HCT116 (cell line): ENCODE data around the gene ST7. TPM values are rescaled to one million over a fixed set of nuclear protein-coding genes. Genes with fewer than 3 reads are reported as not detected.
"Not testable (repeated sequence)": the region's sequence is repeated elsewhere in the genome, so short reads cannot be mapped to it uniquely, and the experiment has no call there.

Experiments used
- ATAC-seq: fragments of 200-7000 bp; cut with Tn5 transposase; 2 replicates; pipeline ENCODE4 v1.9.1; 2020; ENCODE audit warnings: mild to moderate bottlenecking, moderate library complexity
- BruUV-seq: library from RNA; stranded (reverse); fragments of 400-500 nt; replicated peaks from 2 replicates; lab custom pipeline; 2021; lab: Mats Ljungman, UMichigan
- CTCF ChIA-PET: fragments of 300-600 bp; sonication (Branson Sonifier 250); formaldehyde crosslinking; loops from one replicate; lab custom pipeline; 2021; ENCODE audit warnings: antibody characterized with exemption; lab: Charles Lee
- POLR2A ChIA-PET: fragments of 300-600, 350-600 bp; sonication (Branson Sonifier 250); formaldehyde crosslinking; loops from one replicate; lab custom pipeline; 2021; ENCODE audit warnings: antibody characterized with exemption; lab: Charles Lee
- RAD21 ChIA-PET, 2 experiments: fragments of 300-600 bp; sonication (Branson Sonifier 250); formaldehyde crosslinking; loops; one replicate each; lab custom pipeline; 2023; ENCODE audit warnings: low total read pairs in 2 of 2; ENCODE audit not compliant: uncharacterized antibody in 2 of 2, unreplicated experiment in 2 of 2, low non-redundant PET in 1 of 2; lab: Charles Lee
- DNase-seq: peaks from one replicate; pipeline ENCODE4 v3.0.0-alpha.2; 2010; ENCODE audit warnings: low read depth, low spot score
- H2AFZ ChIP-seq: fragments of 200-600 bp; shearing (Covaris generic), sonication (generic); 2 replicates; pipeline ENCODE4 v1.6.1; 2017; ENCODE audit warnings: low read depth, mixed run types, mixed read lengths, antibody characterized with exemption, low read length; ENCODE audit not compliant: poor library complexity, severe bottlenecking
- H3K27ac ChIP-seq: 2 replicates; pipeline ENCODE4 v1.5.1; 2012; ENCODE audit warnings: low read depth, low read length
- H3K27me3 ChIP-seq: fragments of 200-600 bp; sonication (generic); 2 replicates; pipeline ENCODE4 v1.6.1; 2016; ENCODE audit warnings: mixed run types, low read length, mixed read lengths; ENCODE audit not compliant: insufficient read depth
- H3K36me3 ChIP-seq, 2 experiments: fragments of 200-500 bp in 1 of 2; fragments of 200-600 bp in 1 of 2; sonication (Bioruptor generic) in 1 of 2; sonication (generic) in 1 of 2; 2 replicates each; pipeline versions ENCODE4 v1.5.1 to v1.6.1; 2014 to 2016; ENCODE audit warnings: low read length in 2 of 2, inconsistent platforms in 1 of 2, mixed read lengths in 1 of 2, mixed run types in 1 of 2; ENCODE audit not compliant: insufficient read depth in 2 of 2, control insufficient read depth in 1 of 2
- H3K4me1 ChIP-seq, 2 experiments: fragments of 200-600 bp in 1 of 2; sonication (generic) in 1 of 2; 2 replicates each; pipeline versions ENCODE4 v1.5.1 to v1.6.1; 2012 to 2017; ENCODE audit warnings: low read length in 2 of 2, inconsistent platforms in 1 of 2, mild to moderate bottlenecking in 1 of 2, mixed read lengths in 1 of 2, mixed run types in 1 of 2, moderate library complexity in 1 of 2; ENCODE audit not compliant: insufficient read depth in 2 of 2, control insufficient read depth in 1 of 2
- H3K4me2 ChIP-seq: fragments of 200-600 bp; sonication (generic); 2 replicates; pipeline ENCODE4 v1.6.1; 2017; ENCODE audit warnings: mixed run types, low read length, mixed read lengths
- H3K4me3 ChIP-seq, 2 experiments: fragments of 200-600 bp in 1 of 2; sonication (generic) in 1 of 2; replicated peaks in 1 of 2; 2 replicates each; pipeline ENCODE4 v1.5.1; 2011 to 2016; ENCODE audit warnings: low read length in 2 of 2, control low read depth in 1 of 2, low read depth in 1 of 2, mild to moderate bottlenecking in 1 of 2, mixed read lengths in 1 of 2, mixed run types in 1 of 2
- H3K79me2 ChIP-seq: fragments of 200-600 bp; sonication (generic); 2 replicates; pipeline ENCODE4 v1.6.1; 2017; ENCODE audit warnings: mild to moderate bottlenecking, mixed run types, low read length, moderate library complexity, mixed read lengths; ENCODE audit not compliant: insufficient read depth
- H3K9ac ChIP-seq: fragments of 200-600 bp; sonication (generic); 2 replicates; pipeline ENCODE4 v1.6.1; 2016; ENCODE audit warnings: low read length, mixed read lengths
- H3K9me2 ChIP-seq: fragments of 200-600 bp; sonication (generic), shearing (Covaris generic); 2 replicates; pipeline ENCODE4 v1.6.1; 2017; ENCODE audit warnings: mixed run types, mild to moderate bottlenecking, moderate library complexity; ENCODE audit not compliant: insufficient read depth
- H3K9me3 ChIP-seq, 2 experiments: fragments of 200-500 bp in 1 of 2; fragments of 200-600 bp in 1 of 2; sonication (Bioruptor generic) in 1 of 2; sonication (generic) in 1 of 2; 2 replicates each; pipeline ENCODE4 v1.6.1; 2014 to 2017; ENCODE audit warnings: low read length in 2 of 2, mixed read lengths in 2 of 2, inconsistent platforms in 1 of 2, low read depth in 1 of 2, mild to moderate bottlenecking in 1 of 2, mixed run types in 1 of 2, moderate library complexity in 1 of 2; ENCODE audit not compliant: control insufficient read depth in 1 of 2, insufficient read depth in 1 of 2
- H4K20me1 ChIP-seq: fragments of 200-600 bp; sonication (generic), shearing (Covaris generic); 2 replicates; pipeline ENCODE4 v1.6.1; 2017; ENCODE audit warnings: mixed run types, mild to moderate bottlenecking, moderate library complexity; ENCODE audit not compliant: insufficient read depth
- EZH2 ChIP-seq: fragments of 200-600 bp; sonication (generic); IDR thresholded peaks from 2 replicates; pipeline ENCODE4 v1.6.1; 2017; ENCODE audit warnings: antibody characterized with exemption, mixed run types
- intact Hi-C: fragments of 100-400 bp; cut with micrococcal nuclease; formaldehyde crosslinking; loops from 2 replicates; pipeline ENCODE4 v1.10.0; 2022
- total RNA-seq: library from RNA; stranded (reverse); gene quantifications from one replicate; pipeline ENCODE4 v1.2.1, GENCODE V29; 2021; ENCODE audit not compliant: unreplicated experiment
- TF ChIP-seq, protein P1 (sequence below), 3 experiments: fragments of 200-600 bp in 1 of 3; sonication (generic) in 1 of 3; IDR thresholded peaks in 2 of 3; conservative IDR thresholded peaks in 1 of 3; 2 replicates each; pipeline ENCODE4 v1.5.1; 2012 to 2017; ENCODE audit warnings: low read depth in 2 of 3, low read length in 2 of 3, antibody characterized with exemption in 1 of 3, borderline replicate concordance in 1 of 3, control low read depth in 1 of 3, mild to moderate bottlenecking in 1 of 3, mixed read lengths in 1 of 3, mixed run types in 1 of 3, moderate library complexity in 1 of 3; ENCODE audit not compliant: insufficient read depth in 1 of 3

The ST7 gene
- total RNA-seq, 1 experiment from 2014 or later: 12.6 TPM

DNA sequence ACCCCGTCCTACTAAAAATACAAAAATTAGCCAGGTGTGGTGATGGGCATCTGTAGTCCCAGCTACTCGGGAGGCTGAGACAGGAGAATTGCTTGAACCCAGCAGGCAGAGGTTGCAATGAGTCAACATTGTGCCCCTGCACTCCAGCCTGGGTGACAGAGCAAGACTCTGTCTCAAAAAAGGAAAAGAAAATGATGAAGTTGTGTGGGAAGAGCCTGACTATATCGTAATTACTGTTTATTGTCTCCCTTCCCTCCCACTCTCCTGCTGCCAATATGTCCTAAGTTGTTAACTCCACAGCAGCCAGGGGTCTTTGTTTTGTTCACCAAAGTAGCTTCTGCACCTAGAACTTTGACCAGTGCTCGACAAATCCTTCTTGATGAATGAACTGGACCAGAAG is 16.5 kb upstream of the ST7 start:
- H3K27ac ChIP-seq, ATAC-seq, POLR2A ChIA-PET, H3K9ac ChIP-seq, H2AFZ ChIP-seq, BruUV-seq, H3K9me3 ChIP-seq, DNase-seq, H3K36me3 ChIP-seq, H4K20me1 ChIP-seq, H3K4me2 ChIP-seq, H3K4me3 ChIP-seq, H3K27me3 ChIP-seq, H3K4me1 ChIP-seq, intact Hi-C loops, H3K9me2 ChIP-seq, RAD21 ChIA-PET, CTCF ChIA-PET, H3K79me2 ChIP-seq: not testable (repeated sequence)

DNA sequence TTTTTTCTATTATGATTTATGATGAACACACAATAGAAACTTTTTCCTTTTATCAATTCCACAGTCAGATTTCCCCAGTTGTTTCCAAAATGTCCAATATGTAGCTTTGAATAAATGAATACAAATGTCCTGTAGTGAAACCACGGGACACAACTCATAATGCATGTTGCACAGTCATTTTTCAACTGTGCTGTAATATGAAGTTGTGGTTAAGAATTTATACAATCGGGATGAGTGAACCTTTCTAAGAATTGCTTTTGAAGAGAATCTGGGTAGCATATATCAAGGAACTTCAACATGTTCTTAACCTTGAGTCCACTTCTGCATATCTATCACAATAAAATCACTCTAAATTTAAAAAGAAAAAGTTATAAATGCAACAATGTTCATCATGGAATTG is 14.6 kb upstream of the ST7 start:
- Histone ChIP-seq H3K27ac (no peak overlapping the region), H3K4me1 (no peaks in the 10 kb centered on the region), H3K9me2 (no peaks in the 10 kb centered on the region), H3K9ac (no peak overlapping the region), H3K27me3 (no peaks in the 10 kb centered on the region), H3K79me2 (no peaks in the 10 kb centered on the region), H2AFZ (no peak overlapping the region), H3K4me2 (no peak overlapping the region), H3K4me3 (no peak overlapping the region), H3K36me3 (no peaks in the 10 kb centered on the region), H3K9me3 (no peaks in the 10 kb centered on the region), H4K20me1 (no peaks in the 10 kb centered on the region)
- ChIA-PET POLR2A (no interaction called here), CTCF (interaction anchor here (1.5 kb wide), 1 partner anchor 8 kb away, joined by 4 read pairs; no protein-coding TSS in a partner anchor), RAD21 (no interaction called here)
- DNase-seq (no peak), ATAC-seq (no peak)
- intact Hi-C loops: no loop called here
- no TSS peak for BruUV-seq
- TF ChIP-seq, protein P1, sequence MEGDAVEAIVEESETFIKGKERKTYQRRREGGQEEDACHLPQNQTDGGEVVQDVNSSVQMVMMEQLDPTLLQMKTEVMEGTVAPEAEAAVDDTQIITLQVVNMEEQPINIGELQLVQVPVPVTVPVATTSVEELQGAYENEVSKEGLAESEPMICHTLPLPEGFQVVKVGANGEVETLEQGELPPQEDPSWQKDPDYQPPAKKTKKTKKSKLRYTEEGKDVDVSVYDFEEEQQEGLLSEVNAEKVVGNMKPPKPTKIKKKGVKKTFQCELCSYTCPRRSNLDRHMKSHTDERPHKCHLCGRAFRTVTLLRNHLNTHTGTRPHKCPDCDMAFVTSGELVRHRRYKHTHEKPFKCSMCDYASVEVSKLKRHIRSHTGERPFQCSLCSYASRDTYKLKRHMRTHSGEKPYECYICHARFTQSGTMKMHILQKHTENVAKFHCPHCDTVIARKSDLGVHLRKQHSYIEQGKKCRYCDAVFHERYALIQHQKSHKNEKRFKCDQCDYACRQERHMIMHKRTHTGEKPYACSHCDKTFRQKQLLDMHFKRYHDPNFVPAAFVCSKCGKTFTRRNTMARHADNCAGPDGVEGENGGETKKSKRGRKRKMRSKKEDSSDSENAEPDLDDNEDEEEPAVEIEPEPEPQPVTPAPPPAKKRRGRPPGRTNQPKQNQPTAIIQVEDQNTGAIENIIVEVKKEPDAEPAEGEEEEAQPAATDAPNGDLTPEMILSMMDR (IDR thresholded peaks at IDR 0.05 in 2 of 3, conservative IDR thresholded peaks at IDR 0.05 in 1 of 3; ENCODE audit: borderline replicate concordance in 1 of 3, insufficient read depth in 1 of 3, low read depth in 2 of 3, low read length in 2 of 3): no peak
- no peak for TF ChIP-seq EZH2
